ENCODE data around the gene CDH19.

Gene CDH19

DNA sequence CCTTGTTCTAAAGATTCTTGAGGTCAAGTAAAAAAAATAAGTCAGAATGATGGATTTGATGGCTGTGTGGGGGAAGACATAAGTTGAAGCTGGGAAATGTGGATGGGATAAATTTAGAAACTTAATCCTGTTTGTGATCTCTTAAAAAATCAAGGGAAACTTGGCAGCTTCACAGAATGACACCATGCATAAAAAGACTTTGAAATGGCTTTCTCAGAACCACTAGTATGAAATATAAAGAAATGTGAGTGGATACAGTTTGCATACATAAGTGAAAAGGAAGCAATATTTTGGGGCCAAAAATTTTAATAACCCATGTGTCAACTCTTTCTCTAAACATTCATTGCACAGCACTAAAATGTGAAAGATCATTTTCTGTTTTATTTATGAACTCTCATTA is 21.7 kb downstream of the CDH19 start:
- TF ChIP-seq, protein P1, sequence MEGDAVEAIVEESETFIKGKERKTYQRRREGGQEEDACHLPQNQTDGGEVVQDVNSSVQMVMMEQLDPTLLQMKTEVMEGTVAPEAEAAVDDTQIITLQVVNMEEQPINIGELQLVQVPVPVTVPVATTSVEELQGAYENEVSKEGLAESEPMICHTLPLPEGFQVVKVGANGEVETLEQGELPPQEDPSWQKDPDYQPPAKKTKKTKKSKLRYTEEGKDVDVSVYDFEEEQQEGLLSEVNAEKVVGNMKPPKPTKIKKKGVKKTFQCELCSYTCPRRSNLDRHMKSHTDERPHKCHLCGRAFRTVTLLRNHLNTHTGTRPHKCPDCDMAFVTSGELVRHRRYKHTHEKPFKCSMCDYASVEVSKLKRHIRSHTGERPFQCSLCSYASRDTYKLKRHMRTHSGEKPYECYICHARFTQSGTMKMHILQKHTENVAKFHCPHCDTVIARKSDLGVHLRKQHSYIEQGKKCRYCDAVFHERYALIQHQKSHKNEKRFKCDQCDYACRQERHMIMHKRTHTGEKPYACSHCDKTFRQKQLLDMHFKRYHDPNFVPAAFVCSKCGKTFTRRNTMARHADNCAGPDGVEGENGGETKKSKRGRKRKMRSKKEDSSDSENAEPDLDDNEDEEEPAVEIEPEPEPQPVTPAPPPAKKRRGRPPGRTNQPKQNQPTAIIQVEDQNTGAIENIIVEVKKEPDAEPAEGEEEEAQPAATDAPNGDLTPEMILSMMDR (IDR thresholded peaks at IDR 0.05; ENCODE audit: low read depth, low read length), result no peak
- TF ChIP-seq POLR2A (IDR thresholded peaks at IDR 0.05; ENCODE audit: extremely low read depth, insufficient read length) (no peak), MYC (IDR thresholded peaks at IDR 0.05; ENCODE audit: low read depth, low read length) (no peak)
- TF ChIP-seq, protein P2, sequence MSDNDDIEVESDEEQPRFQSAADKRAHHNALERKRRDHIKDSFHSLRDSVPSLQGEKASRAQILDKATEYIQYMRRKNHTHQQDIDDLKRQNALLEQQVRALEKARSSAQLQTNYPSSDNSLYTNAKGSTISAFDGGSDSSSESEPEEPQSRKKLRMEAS (IDR thresholded peaks at IDR 0.05; ENCODE audit: low read depth, low read length), result no peak
- DNase-seq (ENCODE audit: low read depth), result no peak
- H3K4me3 ChIP-seq (ENCODE audit: low read depth, low read length), result no peak overlapping the region

DNA sequence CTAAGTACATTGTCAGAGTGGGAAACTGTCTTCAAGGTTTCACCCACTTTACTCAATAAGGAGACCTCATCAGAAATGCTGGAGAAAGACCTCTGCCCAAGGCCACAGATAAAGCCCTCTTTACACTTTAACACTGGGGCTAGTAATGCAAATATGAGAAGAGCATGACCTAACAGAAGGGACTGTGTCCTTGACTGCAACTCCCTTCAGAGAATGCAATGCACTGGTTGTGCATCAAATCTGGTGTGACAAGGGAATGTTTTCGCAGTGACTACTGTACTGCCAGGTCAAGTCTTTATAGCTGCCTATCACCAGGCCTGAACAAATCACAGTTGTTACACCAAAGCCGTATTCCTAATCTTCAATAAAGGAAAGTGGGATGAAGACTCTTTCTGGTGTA is 28.6 kb downstream of the CDH19 start:
- DNase-seq (ENCODE audit: low read depth), result no peak
- TF ChIP-seq MYC (IDR thresholded peaks at IDR 0.05; ENCODE audit: low read depth, low read length), result no peak
- TF ChIP-seq, protein P1 (IDR thresholded peaks at IDR 0.05; ENCODE audit: low read depth, low read length), result no peak
- no peak for TF ChIP-seq POLR2A (IDR thresholded peaks at IDR 0.05; ENCODE audit: extremely low read depth, insufficient read length)
- TF ChIP-seq, protein P2 (IDR thresholded peaks at IDR 0.05; ENCODE audit: low read depth, low read length), result no peak
- H3K4me3 ChIP-seq (ENCODE audit: low read depth, low read length), result no peak overlapping the region

DNA sequence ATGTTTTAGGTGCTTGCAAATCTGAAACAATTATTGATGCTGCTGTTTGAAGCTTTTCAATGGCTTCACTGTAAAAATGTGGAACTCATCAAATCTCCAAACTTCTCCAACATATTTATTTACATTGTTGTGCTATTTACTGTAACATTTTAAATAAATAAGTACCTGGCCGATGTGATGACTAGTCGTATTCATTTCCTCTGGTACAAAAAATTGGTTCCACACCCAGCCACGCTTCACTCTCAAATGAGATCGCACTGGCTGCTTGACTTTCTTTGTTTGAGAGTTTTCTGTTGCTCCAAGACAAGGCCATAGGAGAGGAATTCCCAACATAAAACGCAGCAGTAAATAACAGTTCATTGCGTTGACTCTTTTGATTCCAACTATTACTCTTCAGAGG is 32.0 kb downstream of the CDH19 start:
- no peak for DNase-seq (ENCODE audit: low read depth)
- H3K4me3 ChIP-seq (ENCODE audit: low read depth, low read length), result no peak overlapping the region
- no peak for TF ChIP-seq MYC (IDR thresholded peaks at IDR 0.05; ENCODE audit: low read depth, low read length)
- TF ChIP-seq, protein P2 (IDR thresholded peaks at IDR 0.05; ENCODE audit: low read depth, low read length), result no peak

DNA sequence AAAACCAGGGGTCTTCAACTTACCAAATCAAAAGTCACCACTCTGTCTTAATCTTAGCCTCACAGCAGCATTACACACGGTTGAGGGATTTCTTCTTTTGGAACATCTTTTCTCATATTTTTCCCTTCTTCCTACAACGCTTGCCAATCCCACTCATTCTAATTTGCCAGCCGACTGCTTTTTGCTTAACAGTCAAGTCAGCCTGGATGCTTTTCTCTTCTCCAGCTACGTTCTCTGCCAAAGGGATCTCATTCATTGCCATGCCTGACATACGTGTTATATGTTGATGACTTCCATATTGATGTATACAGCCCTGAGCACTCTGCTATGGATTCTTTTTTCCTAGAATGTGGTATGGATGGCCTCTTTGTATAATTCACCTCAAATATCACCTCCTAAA is 37.3 kb downstream of the CDH19 start:
- TF ChIP-seq MYC (IDR thresholded peaks at IDR 0.05; ENCODE audit: low read depth, low read length) (no peak), POLR2A (IDR thresholded peaks at IDR 0.05; ENCODE audit: extremely low read depth, insufficient read length) (no peak)
- TF ChIP-seq, protein P2 (IDR thresholded peaks at IDR 0.05; ENCODE audit: low read depth, low read length), result no peak
- TF ChIP-seq, protein P1 (IDR thresholded peaks at IDR 0.05; ENCODE audit: low read depth, low read length), result no peak
- DNase-seq (ENCODE audit: low read depth), result no peak
- H3K4me3 ChIP-seq (ENCODE audit: low read depth, low read length), result no peak overlapping the region

DNA sequence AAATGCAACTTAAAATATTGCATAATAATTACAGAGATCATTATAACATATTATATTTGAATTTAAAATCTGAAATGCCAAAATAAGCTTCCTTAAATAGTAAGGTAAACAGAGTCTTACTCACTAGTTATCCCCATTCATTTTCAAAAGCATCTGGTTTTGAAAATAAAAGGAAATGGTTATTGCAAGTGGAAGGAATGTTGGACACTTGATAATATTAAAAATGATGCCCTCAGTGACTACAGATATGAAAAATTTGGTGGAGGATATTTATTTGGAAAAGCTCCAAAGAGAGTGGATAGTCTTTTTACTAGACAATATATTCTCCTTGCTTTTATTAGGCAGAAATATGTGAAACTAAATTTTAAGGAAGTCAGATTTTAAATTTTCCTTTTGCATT is 39.7 kb downstream of the CDH19 start:
- no peak overlapping the region for H3K4me3 ChIP-seq (ENCODE audit: low read depth, low read length)
- TF ChIP-seq, protein P2 (IDR thresholded peaks at IDR 0.05; ENCODE audit: low read depth, low read length), result no peak
- DNase-seq (ENCODE audit: low read depth), result no peak

DNA sequence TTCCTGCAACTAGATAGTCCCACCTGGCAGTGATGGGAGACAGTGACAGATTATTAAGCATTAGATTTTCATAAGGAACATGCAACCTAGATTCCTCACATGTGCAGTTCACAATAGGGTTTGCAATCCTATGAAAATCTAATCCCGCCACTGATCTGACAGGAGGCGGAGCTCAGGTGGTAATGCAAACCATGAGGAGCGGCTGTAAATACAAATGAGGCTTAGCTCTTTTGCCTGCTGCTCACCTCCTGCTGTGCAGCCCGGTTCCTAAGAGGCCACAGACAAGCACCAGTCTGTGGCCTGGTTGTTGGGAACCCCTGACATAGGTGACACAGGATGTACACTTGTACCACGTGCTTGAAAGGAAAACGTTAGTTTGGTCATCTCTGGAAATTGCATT is 41.6 kb downstream of the CDH19 start:
- no peak overlapping the region for H3K4me3 ChIP-seq (ENCODE audit: low read depth, low read length)
- TF ChIP-seq, protein P2 (IDR thresholded peaks at IDR 0.05; ENCODE audit: low read depth, low read length), result no peak
- TF ChIP-seq MYC (IDR thresholded peaks at IDR 0.05; ENCODE audit: low read depth, low read length) (no peak), POLR2A (IDR thresholded peaks at IDR 0.05; ENCODE audit: extremely low read depth, insufficient read length) (no peak)
- TF ChIP-seq, protein P1 (IDR thresholded peaks at IDR 0.05; ENCODE audit: low read depth, low read length), result no peak
- DNase-seq (ENCODE audit: low read depth), result no peak

DNA sequence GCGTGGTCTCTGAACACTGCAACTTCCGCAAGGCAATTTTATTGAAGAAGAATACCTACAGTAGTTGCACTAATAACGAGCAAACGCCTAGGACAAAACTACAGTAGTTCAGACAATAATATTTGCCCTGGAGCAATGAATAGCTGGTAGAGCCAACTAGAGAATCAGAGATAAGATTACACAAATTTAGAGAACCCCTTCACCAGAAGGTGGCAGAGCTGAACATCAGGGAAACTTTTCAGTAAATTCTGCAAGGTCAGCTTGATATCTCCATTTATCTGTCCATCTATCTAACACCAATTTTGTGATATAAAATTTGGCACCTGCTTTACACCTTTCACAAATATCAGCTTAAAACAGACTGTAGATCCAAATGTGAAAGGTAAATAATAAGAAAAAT is 43.8 kb downstream of the CDH19 start:
- TF ChIP-seq POLR2A (IDR thresholded peaks at IDR 0.05; ENCODE audit: extremely low read depth, insufficient read length), result no peak
- TF ChIP-seq, protein P1 (IDR thresholded peaks at IDR 0.05; ENCODE audit: low read depth, low read length), result peak; percentile 39
- TF ChIP-seq MYC (IDR thresholded peaks at IDR 0.05; ENCODE audit: low read depth, low read length), result no peak
- TF ChIP-seq, protein P2 (IDR thresholded peaks at IDR 0.05; ENCODE audit: low read depth, low read length), result no peak
- H3K4me3 ChIP-seq (ENCODE audit: low read depth, low read length), result no peak overlapping the region
- peak; percentile 31 for DNase-seq (ENCODE audit: low read depth)

Measured in NB4 (cell line).